ENCODE data around the gene CUX1. TPM values are rescaled to one million over a fixed set of nuclear protein-coding genes. Genes with fewer than 3 reads are reported as not detected.
"Not testable (repeated sequence)": the region's sequence is repeated elsewhere in the genome, so short reads cannot be mapped to it uniquely, and the experiment has no call there.

CUX1 gene
- total RNA-seq, 2 donors from 2014 or later: 87.6 to 120 TPM

GRCh38 chr7:101819913-101820522 is 2.6 kb downstream of the CUX1 start:
- intact Hi-C loops (cut with DNase I): loop anchor here (5.0 to 10.0 kb wide), 4 partner anchors 67 to 415 kb away; no protein-coding TSS in a partner anchor
- no peak for DNase-seq (ENCODE audit: low spot score)

GRCh38 chr7:101820703-101821102 is 3.3 kb downstream of the CUX1 start:
- no peak for DNase-seq (ENCODE audit: low spot score)
- intact Hi-C loops (cut with DNase I): no loop called here

GRCh38 chr7:101822632-101823031 is 5.2 kb downstream of the CUX1 start:
- intact Hi-C loops (cut with DNase I); DNase-seq (ENCODE audit: low spot score): not testable (repeated sequence)

- DNase-seq (ENCODE audit: low spot score): peak; percentile 43
- intact Hi-C loops (cut with DNase I): no loop called here
Observed at GRCh38 chr7:101823096-101823495, 5.7 kb downstream of the CUX1 start.

GRCh38 chr7:101823596-101823995 is 6.2 kb downstream of the CUX1 start:
- intact Hi-C loops (cut with DNase I): no loop called here

GRCh38 chr7:101824440-101824839 is 7.0 kb downstream of the CUX1 start:
- intact Hi-C loops (cut with DNase I): no loop called here
- DNase-seq (ENCODE audit: low spot score): no peak

More at GRCh38 chr7:101823596-101823995, 6.2 kb downstream of the CUX1 start:
- no peak for DNase-seq (ENCODE audit: low spot score)

- intact Hi-C loops (cut with DNase I): no loop called here
- no peak for DNase-seq (ENCODE audit: low spot score)
Observed at GRCh38 chr7:101826081-101826835, 8.8 kb downstream of the CUX1 start.

GRCh38 chr7:101828301-101829020 is 11.0 kb downstream of the CUX1 start:
- no peak for DNase-seq (ENCODE audit: low spot score)
- intact Hi-C loops (cut with DNase I): no loop called here

- no peak for DNase-seq (ENCODE audit: low spot score)
- intact Hi-C loops (cut with DNase I): no loop called here
Observed at GRCh38 chr7:101829374-101829773, 11.9 kb downstream of the CUX1 start.

- DNase-seq (ENCODE audit: low spot score): no peak
Observed at GRCh38 chr7:101829821-101830220, 12.4 kb downstream of the CUX1 start.

GRCh38 chr7:101831396-101831795 is 14.0 kb downstream of the CUX1 start:
- intact Hi-C loops (cut with DNase I): not testable (repeated sequence)
- DNase-seq (ENCODE audit: low spot score): peak; percentile 58

More at GRCh38 chr7:101829821-101830220, 12.4 kb downstream of the CUX1 start:
- intact Hi-C loops (cut with DNase I): no loop called here

- intact Hi-C loops (cut with DNase I): no loop called here
- DNase-seq (ENCODE audit: low spot score): peak; percentile 58
Observed at GRCh38 chr7:101832205-101832631, 14.8 kb downstream of the CUX1 start.

- DNase-seq (ENCODE audit: low spot score): peak; percentile 68
- intact Hi-C loops (cut with DNase I): no loop called here
Observed at GRCh38 chr7:101832685-101833375, 15.4 kb downstream of the CUX1 start.

- peak; percentile 55 for DNase-seq (ENCODE audit: low spot score)
- intact Hi-C loops (cut with DNase I): no loop called here
Observed at GRCh38 chr7:101833799-101834198, 16.4 kb downstream of the CUX1 start.

- intact Hi-C loops (cut with DNase I): no loop called here
Observed at GRCh38 chr7:101835136-101835535, 17.7 kb downstream of the CUX1 start.

GRCh38 chr7:101837433-101837832 is 20.0 kb downstream of the CUX1 start:
- DNase-seq (ENCODE audit: low spot score): peak; percentile 19
- intact Hi-C loops (cut with DNase I): not testable (repeated sequence)

More at GRCh38 chr7:101835136-101835535, 17.7 kb downstream of the CUX1 start:
- no peak for DNase-seq (ENCODE audit: low spot score)

GRCh38 chr7:101838837-101839483 is 21.5 kb downstream of the CUX1 start:
- peak; percentile 68 for DNase-seq (ENCODE audit: low spot score)

GRCh38 chr7:101841328-101841727 is 23.9 kb downstream of the CUX1 start:
- DNase-seq (ENCODE audit: low spot score): no peak
- intact Hi-C loops (cut with DNase I): no loop called here

More at GRCh38 chr7:101838837-101839483, 21.5 kb downstream of the CUX1 start:
- intact Hi-C loops (cut with DNase I): no loop called here
